Right lobe of liver (tissue), 6 donors: ENCODE data around the gene SPG21. TPM values are rescaled to one million over a fixed set of nuclear protein-coding genes. Genes with fewer than 3 reads are reported as not detected.

Experiments used
- ATAC-seq, 4 donors: fragments of 200-7000 bp; cut with Tn5 transposase; one replicate each; pipeline ENCODE4 v1.9.1; 2020; ENCODE audit warnings: mild to moderate bottlenecking in 4 of 4, moderate library complexity in 4 of 4
- DNase-seq, 3 donors: peaks; one replicate each; pipeline ENCODE4 v3.0.0-alpha.2; 2020
- H3K27ac ChIP-seq, 3 donors: fragments of 200-600 bp; one replicate each; pipeline ENCODE4 v1.8.0; 2022
- H3K27me3 ChIP-seq, 2 donors: fragments of 200-600 bp; one replicate each; pipeline ENCODE4 v1.8.0; 2022
- H3K36me3 ChIP-seq, 4 donors: fragments of 200-600 bp; sonication (generic) in 1 of 4; one replicate each; pipeline versions ENCODE4 v1.5.1 to v1.8.0; 2017 to 2022; ENCODE audit warnings: control low read depth in 1 of 4
- H3K4me1 ChIP-seq, 4 donors: fragments of 200-600 bp; sonication (generic) in 1 of 4; one replicate each; pipeline versions ENCODE4 v1.5.1 to v1.8.0; 2017 to 2022; ENCODE audit warnings: control low read depth in 1 of 4
- H3K4me3 ChIP-seq, 3 donors: fragments of 200-600 bp; one replicate each; pipeline ENCODE4 v1.8.0; 2022
- H3K9me3 ChIP-seq, 4 donors: fragments of 200-600 bp; sonication (generic) in 1 of 4; one replicate each; pipeline versions ENCODE4 v1.5.1 to v1.8.0; 2017 to 2022; ENCODE audit warnings: control low read depth in 1 of 4
- POLR2A ChIP-seq: fragments of 450-650 bp; IDR thresholded peaks from one replicate; pipeline ENCODE4 v1.6.1; 2017; ENCODE audit warnings: antibody characterized with exemption, mild to moderate bottlenecking
- WGBS: methylation state at CpG from one replicate; pipeline ENCODE4 v1.1.6; 2018; ENCODE audit warnings: low coverage, low lambda C conversion rate; ENCODE audit not compliant: insufficient coverage; ENCODE audit errors: missing lambda C conversion rate; 5-methylcytosine and 5-hydroxymethylcytosine counted together
- intact Hi-C, 2 donors: fragments of 100-400 bp; cut with DNase I; formaldehyde crosslinking; loops; one replicate each; pipeline versions ENCODE4 v1.11.2 to v1.14.1; 2022
- total RNA-seq, 6 experiments: library from RNA; depleted of rRNA in 2 of 6; stranded (reverse); fragments of >200 nt in 2 of 6; fragmentation: NEBNext Ultra II Directional in 3 of 6; extraction: Animal tissue kit (Norgen Biotek cat#: 25700) in 3 of 6; gene quantifications; one replicate each; pipeline versions ENCODE4 v1.1.0 to v1.2.4, GENCODE V29; 2016 to 2023
- TF ChIP-seq, protein P1 (sequence below), 4 donors: fragments of 200-600 bp in 3 of 4; fragments of 450-650 bp in 1 of 4; IDR thresholded peaks; one replicate each; pipeline versions ENCODE4 v1.5.1 to v1.8.0; 2016 to 2022; ENCODE audit warnings: antibody characterized with exemption in 4 of 4, mild to moderate bottlenecking in 2 of 4
- donor health status: DM: no; HTN: yes; CAD: no.
- donor health status: DM: no; HTN: no; CAD: no.
- donor health status: DM: no; HTN: no; CAD: no.
- donor health status: DM: no; HTN: yes; CAD: no.
- donor health status: DM: no; HTN: yes; CAD: no.

Gene SPG21
- total RNA-seq, 6 experiments from 2014 or later = 35.2 to 70.4 (median 52.2) TPM

- DNase-seq = no peak
- no peaks in the 10 kb centered on the region for H3K27me3 ChIP-seq
- H3K4me1 ChIP-seq = no peaks in the 10 kb centered on the region
- no peak for ATAC-seq
- H3K36me3 ChIP-seq = peaks cover 0 to 11% (median 5%) of the 10 kb centered on the region in 4 donors
- no peak overlapping the region for H3K4me3 ChIP-seq
- H3K9me3 ChIP-seq = no peaks in the 10 kb centered on the region
- WGBS = 85% methylated on average over 2 of the region's 2 CpGs
- intact Hi-C loops = no loop called here
- no peak overlapping the region for H3K27ac ChIP-seq
- TF ChIP-seq POLR2A = no peak
- TF ChIP-seq, protein P1, sequence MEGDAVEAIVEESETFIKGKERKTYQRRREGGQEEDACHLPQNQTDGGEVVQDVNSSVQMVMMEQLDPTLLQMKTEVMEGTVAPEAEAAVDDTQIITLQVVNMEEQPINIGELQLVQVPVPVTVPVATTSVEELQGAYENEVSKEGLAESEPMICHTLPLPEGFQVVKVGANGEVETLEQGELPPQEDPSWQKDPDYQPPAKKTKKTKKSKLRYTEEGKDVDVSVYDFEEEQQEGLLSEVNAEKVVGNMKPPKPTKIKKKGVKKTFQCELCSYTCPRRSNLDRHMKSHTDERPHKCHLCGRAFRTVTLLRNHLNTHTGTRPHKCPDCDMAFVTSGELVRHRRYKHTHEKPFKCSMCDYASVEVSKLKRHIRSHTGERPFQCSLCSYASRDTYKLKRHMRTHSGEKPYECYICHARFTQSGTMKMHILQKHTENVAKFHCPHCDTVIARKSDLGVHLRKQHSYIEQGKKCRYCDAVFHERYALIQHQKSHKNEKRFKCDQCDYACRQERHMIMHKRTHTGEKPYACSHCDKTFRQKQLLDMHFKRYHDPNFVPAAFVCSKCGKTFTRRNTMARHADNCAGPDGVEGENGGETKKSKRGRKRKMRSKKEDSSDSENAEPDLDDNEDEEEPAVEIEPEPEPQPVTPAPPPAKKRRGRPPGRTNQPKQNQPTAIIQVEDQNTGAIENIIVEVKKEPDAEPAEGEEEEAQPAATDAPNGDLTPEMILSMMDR (IDR thresholded peaks at IDR 0.05) = no peak
Observed at GRCh38 chr15:64951777-64952418, 37.8 kb downstream of the SPG21 start.

GRCh38 chr15:64950888-64951287, 38.8 kb downstream of the SPG21 start:
- no peak for ATAC-seq
- Histone ChIP-seq H3K27ac (no peak overlapping the region), H3K4me1 (no peaks in the 10 kb centered on the region), H3K27me3 (no peaks in the 10 kb centered on the region), H3K9me3 (no peaks in the 10 kb centered on the region), H3K36me3 (peaks cover 0 to 7% (median 3%) of the 10 kb centered on the region in 4 donors), H3K4me3 (no peak overlapping the region)
- DNase-seq = no peak
- 66% methylated on average over 6 of the region's 6 CpGs for WGBS
- intact Hi-C loops = no loop called here
- TF ChIP-seq, protein P1 (IDR thresholded peaks at IDR 0.05) = no peak
- TF ChIP-seq POLR2A = no peak

DNA sequence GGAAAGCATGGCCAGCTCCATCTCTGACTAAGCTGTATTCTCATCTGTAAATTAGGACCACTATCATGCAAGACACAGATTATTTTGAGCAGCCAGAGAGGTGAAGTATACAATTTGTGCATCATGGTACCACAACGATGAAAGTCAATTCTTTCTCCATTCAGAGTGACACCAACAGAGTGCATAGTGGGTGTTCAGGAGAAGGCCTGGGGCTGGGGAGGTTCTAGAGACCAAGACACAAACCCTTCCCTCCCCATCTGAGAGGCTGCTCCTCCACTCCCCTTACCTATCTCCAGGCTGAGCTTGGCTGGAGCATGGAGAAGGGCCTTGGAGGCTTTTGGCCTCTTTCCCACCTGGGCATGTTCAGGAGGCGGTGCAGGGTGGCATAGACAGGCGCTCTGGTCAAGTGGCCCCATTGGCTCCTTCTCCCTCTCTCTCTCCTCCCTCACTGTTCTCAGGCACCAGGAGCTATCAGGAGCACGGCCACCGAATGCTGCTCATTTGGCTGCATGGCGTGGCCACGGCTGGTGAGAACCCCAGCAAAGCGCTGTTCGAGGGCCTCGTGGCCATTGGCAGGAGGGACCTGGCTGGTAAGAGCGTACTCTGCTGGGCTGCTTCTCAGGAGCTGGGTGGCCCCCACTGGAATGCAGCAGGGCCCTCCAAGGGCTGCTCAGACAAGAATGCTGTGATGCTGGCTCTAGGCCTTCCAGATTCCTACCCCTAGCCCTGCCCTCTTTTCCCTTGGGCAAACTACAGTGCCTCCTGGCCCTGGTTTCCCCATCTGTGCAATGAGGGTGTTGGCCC, 40.1 kb downstream of the SPG21 start:
- no peak for TF ChIP-seq POLR2A
- TF ChIP-seq, protein P1 (IDR thresholded peaks at IDR 0.05) = no peak
- Histone ChIP-seq H3K27ac (no peak overlapping the region), H3K36me3 (no peaks in the 10 kb centered on the region), H3K4me3 (no peak overlapping the region), H3K4me1 (peaks cover 0 to 7% (median 0%) of the 10 kb centered on the region in 4 donors), H3K9me3 (no peaks in the 10 kb centered on the region), H3K27me3 (no peaks in the 10 kb centered on the region)
- intact Hi-C loops = no loop called here
- WGBS = 89% methylated on average over 1 of the region's 11 CpGs
- peak in 2 of 4 donors; percentile 26 to 28 for ATAC-seq
- no peak for DNase-seq

DNA sequence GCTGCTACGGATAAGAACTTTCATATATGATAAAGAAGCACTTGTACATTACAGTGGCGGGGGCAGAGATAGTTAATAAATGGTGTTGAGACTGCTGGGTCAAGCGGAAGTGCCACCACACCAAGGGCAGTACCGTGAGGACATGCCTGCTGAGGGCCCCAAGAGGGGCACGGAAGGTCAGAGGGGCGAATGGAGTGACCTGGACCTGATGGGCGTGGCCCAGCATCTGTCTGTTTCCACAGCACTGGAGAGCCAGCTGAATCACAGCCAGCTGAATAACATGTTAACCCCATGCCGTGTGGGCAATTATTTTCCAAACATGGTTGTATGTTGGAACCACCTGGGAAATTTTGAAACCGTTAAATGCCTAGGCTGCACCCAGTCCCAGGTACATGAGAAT, 40.8 kb downstream of the SPG21 start:
- Histone ChIP-seq H3K27me3 (no peaks in the 10 kb centered on the region), H3K4me1 (peaks cover 0 to 9% (median 0%) of the 10 kb centered on the region in 4 donors), H3K4me3 (no peak overlapping the region), H3K9me3 (no peaks in the 10 kb centered on the region), H3K27ac (no peak overlapping the region), H3K36me3 (no peaks in the 10 kb centered on the region)
- intact Hi-C loops = no loop called here
- DNase-seq (no peak), ATAC-seq (peak in 1 of 4 donors; percentile 22)
- whole genome bisulfite sequencing = 67% methylated on average over 5 of the region's 9 CpGs
- TF ChIP-seq, protein P1 (IDR thresholded peaks at IDR 0.05) = no peak
- no peak for TF ChIP-seq POLR2A
